DLD1 (cell line): Measurements from ENCODE around the gene RSL24D1.

Experiments used
- in situ Hi-C: cut with HindIII; loops from 2 replicates; pipeline ENCODE4 v1.10.0; 2017; ENCODE audit warnings: low sequenced_read_pairs

RSL24D1 gene

DNA sequence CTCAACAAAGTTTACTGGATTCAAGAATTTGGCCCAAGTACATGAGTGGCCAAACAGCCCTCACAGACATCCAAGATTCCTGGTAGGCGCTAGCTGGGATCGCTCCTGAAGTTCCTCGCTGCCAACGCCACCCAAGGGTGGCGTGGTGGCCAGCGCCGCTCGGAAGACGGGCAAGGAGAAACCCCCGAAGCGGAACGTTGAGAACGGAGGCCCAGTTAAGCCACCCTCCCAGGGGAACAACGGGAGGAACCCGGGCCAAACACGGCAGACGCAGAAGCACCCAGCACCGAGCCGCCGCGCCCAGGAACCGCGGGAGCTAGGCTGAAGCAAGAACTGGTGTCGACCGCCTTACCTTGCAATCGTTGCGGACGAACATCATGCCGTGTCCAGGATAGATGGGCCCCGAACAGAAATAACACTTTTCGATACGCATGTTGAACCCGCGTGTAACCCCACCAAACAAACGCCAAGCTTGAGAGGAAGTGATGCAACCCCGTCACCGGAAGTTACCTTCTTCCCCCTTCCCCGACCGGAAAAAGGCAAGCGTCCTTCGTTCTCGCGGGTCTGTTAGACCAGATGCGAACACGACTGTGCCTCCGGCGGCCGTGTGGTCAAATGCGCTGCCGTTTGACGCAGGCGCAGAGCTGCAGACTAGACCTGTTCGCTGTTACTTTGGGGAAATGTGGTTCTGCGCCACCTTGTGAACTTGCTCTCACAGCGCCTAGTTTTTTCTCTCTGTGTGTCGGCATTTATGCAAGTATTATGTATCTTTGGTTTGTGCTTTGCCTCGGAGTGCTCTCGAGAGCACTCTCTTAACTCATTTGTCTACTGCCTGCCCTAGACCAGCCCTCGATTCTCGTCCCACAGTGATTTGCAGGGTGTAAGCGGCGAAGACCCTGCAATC lies at the start of gene RSL24D1:
Gene RSL24D1 (minus strand): TSS at position 484 of the 904 bp plus-strand sequence. CDS start 51 bp downstream, at position 433.
- in situ Hi-C loops: no loop called here

GRCh38 chr15:55245059-55245458 lies 48.3 kb upstream of the RSL24D1 start:
- in situ Hi-C loops: no loop called here

DNA sequence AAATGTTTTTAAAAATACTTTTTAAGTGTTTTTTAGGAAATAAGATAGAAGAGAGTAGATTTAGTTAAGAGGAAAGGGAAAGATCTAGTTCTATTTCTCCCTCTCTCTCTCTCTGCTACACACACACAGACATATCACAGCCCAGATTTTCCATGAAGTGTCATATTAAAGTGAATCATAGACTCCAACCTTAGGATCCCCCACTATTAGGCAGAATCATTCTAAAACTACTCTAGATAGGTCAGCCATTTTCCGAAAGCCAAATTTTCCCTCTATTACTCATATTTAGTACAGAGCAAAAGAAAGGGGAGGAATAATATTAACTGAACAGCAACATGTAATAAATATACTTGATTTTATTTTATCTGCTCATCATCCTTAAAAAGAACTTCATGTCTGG lies 45.1 kb upstream of the RSL24D1 start:
- in situ Hi-C loops: no loop called here

- in situ Hi-C loops: no loop called here
Measured at GRCh38 chr15:55241186-55241585, 44.4 kb upstream of the RSL24D1 start.

GRCh38 chr15:55240125-55240760 lies 43.5 kb upstream of the RSL24D1 start:
- in situ Hi-C loops: no loop called here

DNA sequence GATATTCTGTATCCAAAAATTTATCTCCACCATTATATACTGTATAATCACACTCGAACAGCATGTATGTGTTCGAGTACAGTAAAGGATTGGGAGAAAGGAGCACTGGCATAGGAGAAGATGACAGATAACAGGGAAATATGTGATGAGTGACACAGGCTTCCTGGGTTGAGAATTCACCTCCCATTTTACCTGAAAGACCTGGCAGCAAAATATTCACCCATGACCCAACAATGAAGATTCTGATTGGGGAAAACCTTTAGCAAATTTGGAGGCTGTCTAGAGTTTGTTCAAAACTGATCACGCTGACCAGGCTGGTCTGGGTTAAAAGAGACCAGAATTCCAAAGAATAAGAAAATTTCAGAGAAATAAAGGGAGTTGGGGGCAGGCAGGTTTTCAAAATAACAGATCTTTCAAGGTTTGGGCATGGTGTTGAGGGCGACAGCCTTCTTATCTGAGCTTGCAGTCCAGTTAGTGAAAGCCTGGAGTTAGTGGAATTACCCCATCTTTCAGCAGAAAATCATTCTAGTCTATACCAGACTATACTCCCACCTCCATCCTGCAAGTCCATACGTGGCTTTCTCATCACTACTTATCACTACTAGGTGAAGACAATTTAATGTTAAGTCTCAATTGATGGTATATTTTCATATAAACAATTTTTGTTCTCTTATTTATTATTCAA lies 42.8 kb upstream of the RSL24D1 start:
- in situ Hi-C loops: no loop called here

- in situ Hi-C loops: no loop called here
Measured at GRCh38 chr15:55238877-55239276, 42.1 kb upstream of the RSL24D1 start.

DNA sequence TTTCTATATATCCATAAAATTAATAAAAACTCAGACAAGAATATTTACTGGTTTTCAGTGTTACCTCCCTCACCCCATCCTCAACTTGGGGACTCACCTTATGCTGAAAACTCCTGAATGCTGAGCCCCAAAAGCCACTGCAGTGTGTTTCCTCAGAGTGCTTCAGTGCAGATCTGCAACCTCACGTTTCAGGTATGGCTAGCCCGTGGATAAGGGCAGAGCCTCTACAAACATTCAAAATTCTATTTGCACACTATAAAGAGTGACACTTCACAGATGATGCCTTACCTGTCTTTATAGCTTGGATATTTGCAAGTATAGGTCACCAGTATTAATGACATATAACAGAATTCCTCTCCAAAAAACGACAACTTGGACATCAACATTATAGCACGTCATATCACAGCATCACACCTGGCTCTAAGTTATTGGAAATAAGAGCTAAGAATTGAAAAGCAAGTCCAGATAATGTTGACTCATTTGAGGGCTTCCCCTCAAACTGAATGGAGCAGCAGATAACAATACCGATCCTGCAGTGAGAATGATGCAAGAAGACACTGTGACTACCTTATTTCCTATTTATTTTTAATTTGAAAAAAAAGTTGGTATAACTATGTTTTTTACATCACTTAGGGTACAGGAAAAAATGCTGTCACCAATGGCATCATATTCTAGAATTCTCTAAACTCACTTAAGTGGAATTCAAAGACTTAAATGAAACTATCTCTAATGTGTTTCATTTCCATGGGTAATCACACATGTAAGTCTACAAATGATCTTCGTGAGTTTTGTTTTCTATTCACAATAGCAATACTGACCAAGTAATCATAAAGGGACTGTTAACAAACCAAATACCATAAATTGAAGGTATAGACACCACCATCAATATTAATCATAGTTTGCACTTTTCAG lies 40.7 kb upstream of the RSL24D1 start:
- in situ Hi-C loops: no loop called here

DNA sequence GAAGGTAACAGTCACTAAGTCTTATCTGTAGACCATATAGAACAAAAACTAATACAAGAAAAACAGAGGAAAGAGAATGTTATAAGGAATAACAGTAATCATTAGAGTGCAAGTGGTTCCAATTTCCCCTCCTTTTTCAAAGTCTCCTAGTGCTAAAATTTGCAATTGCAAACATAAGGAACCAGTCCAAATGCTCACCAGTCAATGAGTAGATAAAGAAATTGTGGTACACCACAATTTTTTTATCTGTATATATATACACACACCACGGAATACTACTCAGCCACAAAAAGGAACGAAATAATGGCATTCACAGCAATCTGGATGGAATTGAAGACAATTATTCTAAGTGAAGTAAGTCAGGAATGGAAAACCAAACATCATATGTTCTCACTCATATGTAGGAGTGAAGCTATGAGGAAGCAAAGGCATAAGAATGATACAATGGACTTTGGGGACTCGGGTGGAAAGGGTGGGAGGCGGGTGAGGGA lies 38.9 kb upstream of the RSL24D1 start:
- in situ Hi-C loops: no loop called here

DNA sequence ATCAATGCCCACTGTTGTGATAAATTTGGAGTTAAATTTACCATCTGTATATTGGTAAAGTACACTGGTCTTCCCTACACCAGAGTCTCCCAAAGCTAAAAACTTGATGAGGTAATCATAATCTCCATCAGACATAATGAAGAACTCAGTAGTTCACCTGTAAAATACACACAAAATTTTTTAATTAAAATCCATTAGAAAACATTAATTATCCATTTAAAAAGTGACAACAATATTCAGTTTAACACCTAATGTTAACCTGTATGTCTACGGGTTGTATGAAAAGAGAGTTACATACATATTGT lies 38.0 kb upstream of the RSL24D1 start:
- in situ Hi-C loops: no loop called here

DNA sequence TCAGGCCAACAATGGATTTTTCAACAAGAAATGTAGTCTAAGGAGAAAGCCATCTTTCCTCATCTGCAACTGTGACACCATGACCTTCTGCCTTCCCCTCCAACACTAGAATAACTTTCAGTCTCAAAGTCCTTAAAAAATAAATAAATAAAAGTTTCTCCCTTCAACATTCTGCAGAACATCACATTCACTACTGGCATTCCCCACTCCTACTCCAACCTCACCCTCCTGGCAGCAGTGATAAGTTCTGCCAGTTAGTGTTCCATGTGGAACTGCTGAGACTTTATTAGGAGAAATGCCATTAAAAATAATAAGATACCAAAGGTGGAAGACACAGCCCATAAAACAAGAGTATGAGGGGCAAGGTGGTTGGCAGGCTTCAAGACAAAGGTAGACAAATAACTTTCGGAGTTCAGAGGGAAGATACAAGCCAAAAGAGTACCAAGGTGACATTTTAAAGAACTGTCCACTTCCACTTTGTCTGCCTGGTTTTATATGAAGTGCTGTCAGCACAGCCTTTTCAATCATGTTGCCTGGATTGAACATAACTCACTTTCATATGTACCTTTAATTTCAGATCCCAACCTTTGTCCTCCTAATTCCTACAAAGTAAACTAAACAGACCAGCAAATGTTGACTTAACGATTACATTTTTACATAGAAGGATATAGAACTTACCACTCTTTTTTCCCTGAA lies 37.5 kb upstream of the RSL24D1 start:
- in situ Hi-C loops: no loop called here

DNA sequence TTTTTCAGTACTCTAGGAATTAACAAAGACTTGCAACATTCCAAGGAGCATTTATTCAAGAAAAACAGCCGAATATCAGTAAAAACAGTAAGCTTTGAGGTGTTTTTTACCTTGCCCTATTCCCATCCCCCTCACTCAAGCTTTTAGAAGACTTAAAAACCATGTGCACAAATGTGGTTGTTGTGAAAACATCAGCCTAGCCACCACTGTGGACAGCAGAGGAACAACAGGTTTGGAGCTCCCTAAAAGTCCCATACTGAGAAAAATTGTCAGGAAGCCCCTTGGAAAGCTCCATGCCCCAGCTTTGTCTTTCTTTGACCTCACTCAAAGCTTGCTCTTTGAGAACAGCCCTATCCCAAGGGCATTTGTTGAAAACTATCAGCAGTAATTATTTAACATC lies 34.7 kb upstream of the RSL24D1 start:
- in situ Hi-C loops: no loop called here

DNA sequence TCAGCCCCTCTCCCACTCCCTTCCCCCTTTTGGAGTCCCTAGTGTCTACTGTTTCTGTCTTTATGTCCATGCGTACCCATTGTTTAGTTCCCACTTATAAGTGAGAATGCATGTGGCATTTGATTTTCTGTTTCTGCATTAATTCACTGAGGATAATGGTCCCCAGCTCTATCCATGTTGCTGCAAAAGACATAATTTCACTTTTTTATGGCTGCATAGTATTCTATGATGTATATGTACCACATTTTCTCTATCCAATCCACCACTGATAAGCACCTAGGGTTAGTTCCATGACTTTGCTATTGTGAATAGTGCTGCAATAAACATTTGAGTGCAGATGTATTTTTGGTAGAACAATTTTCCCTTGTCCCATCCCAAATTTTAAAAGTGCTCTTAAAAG lies 34.2 kb upstream of the RSL24D1 start:
- in situ Hi-C loops: no loop called here

DNA sequence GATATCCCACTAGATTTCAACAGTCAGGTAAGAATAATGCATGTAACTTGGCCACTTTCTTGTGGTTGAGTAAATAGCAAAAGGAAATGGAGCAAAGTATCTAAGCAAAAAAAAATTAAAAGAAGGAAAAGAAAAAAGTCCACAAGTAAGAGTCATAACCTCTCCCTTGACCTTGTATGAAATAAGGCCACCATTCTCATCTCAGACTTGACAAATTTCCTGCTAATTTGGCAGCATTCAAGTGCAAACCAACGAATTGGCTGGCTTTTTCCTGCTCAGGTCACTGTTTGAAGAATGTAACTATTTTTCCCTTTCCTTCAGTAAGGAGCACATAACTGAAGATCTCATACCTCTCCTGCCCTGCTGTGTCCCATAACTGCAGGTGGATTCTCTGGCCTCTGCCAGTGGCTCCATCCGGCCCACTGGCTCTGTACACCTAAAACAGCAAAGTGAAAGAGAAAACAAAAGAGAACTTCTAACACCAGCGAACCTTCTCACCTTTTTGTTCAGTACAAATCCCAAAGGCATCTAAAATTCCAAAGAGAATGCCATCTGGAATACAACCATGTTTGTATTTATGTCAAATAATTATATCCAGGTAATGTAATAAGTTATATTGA lies 33.4 kb upstream of the RSL24D1 start:
- in situ Hi-C loops: no loop called here

GRCh38 chr15:55226127-55226526 lies 29.4 kb upstream of the RSL24D1 start:
- in situ Hi-C loops: no loop called here

DNA sequence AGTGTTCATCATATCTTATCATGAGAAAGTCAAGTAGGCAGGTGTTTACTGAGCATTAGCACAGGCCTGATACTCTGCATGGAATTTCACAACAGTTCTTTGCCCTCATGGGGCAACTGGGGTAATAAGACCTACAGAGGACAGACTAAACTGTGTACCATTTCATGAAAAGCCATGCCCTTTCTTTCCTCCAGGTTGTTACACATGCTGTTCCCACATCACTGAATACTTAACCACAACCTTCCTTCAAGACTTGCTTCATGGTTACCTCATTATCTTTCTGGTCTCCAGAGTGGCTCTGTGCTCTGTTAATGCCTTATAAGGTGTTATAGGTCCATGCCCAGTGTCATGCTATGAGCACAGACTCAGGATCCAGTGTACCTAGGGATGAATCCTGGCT lies 28.2 kb upstream of the RSL24D1 start:
- in situ Hi-C loops: no loop called here

GRCh38 chr15:55222588-55222987 lies 25.8 kb upstream of the RSL24D1 start:
- in situ Hi-C loops: no loop called here

- in situ Hi-C loops: no loop called here
Measured at GRCh38 chr15:55221090-55222011, 24.6 kb upstream of the RSL24D1 start.

- in situ Hi-C loops: no loop called here
Measured at GRCh38 chr15:55220606-55221005, 23.9 kb upstream of the RSL24D1 start.
